Upper lobe of left lung (tissue), 6 donors: ENCODE measurements around the gene SPEM3. TPM values are rescaled to one million over a fixed set of nuclear protein-coding genes. Genes with fewer than 3 reads are reported as not detected.
A peak's percentile ranks its signal among the peaks of the same experiment; 100 is the strongest.

Experiments
- ATAC-seq, 2 donors: fragments of 200-7000 bp; cut with Tn5 transposase; one replicate each; pipeline ENCODE4 v1.9.1; 2022; ENCODE audit warnings: mild to moderate bottlenecking in 2 of 2, moderate library complexity in 2 of 2; ENCODE audit not compliant: low FRiP score in 2 of 2
- DNase-seq, 2 donors: peaks; one replicate each; pipeline ENCODE4 v3.0.0-alpha.2; 2019 to 2020
- H3K27ac ChIP-seq, 4 donors: fragments of 200-600 bp; sonication (generic); one replicate each; pipeline ENCODE4 v1.5.1; 2016 to 2019
- H3K27me3 ChIP-seq, 4 donors: fragments of 200-600 bp; sonication (generic); one replicate each; pipeline ENCODE4 v1.5.1; 2017 to 2019
- H3K36me3 ChIP-seq, 4 donors: fragments of 200-600 bp; sonication (generic); one replicate each; pipeline ENCODE4 v1.5.1; 2016 to 2019
- H3K4me1 ChIP-seq, 4 donors: fragments of 200-600 bp; sonication (generic); one replicate each; pipeline ENCODE4 v1.5.1; 2018 to 2019
- H3K4me3 ChIP-seq, 4 donors: fragments of 200-600 bp; sonication (generic); one replicate each; pipeline ENCODE4 v1.5.1; 2017 to 2019; ENCODE audit warnings: mild to moderate bottlenecking in 2 of 4, moderate library complexity in 1 of 4
- H3K9me3 ChIP-seq, 4 donors: fragments of 200-600 bp; sonication (generic); one replicate each; pipeline ENCODE4 v1.5.1; 2018 to 2019
- EP300 ChIP-seq, 4 donors: sonication (generic); formaldehyde crosslinking; IDR thresholded peaks; one replicate each; pipeline ENCODE4 v1.5.1; 2017; ENCODE audit warnings: antibody characterized with exemption in 4 of 4, control low read depth in 2 of 4
- POLR2A ChIP-seq, 4 donors: fragments of 450-650 bp; IDR thresholded peaks; one replicate each; pipeline ENCODE4 v1.5.1; 2016 to 2017; ENCODE audit warnings: antibody characterized with exemption in 4 of 4, mild to moderate bottlenecking in 2 of 4
- POLR2AphosphoS5 ChIP-seq, 2 donors: sonication (generic); formaldehyde crosslinking; IDR thresholded peaks; one replicate each; pipeline ENCODE4 v1.5.1; 2017; ENCODE audit warnings: antibody characterized with exemption in 2 of 2
- WGBS, 2 donors: methylation state at CpG; one replicate each; pipeline ENCODE4 v1.1.5; 2017 to 2018; 5-methylcytosine and 5-hydroxymethylcytosine counted together
- total RNA-seq, 6 donors: library from RNA; depleted of rRNA in 4 of 6; stranded (reverse); fragments of >200 nt in 4 of 6; gene quantifications; one replicate each; pipeline versions ENCODE4 v1.1.0 to v1.2.1, GENCODE V29; 2016 to 2021
- TF ChIP-seq, protein P1 (sequence below), 6 experiments: fragments of 450-650 bp in 4 of 6; fragments of 200-600 bp in 2 of 6; sonication (generic) in 2 of 6; IDR thresholded peaks; one replicate each; pipeline ENCODE4 v1.5.1; 2016 to 2019; ENCODE audit warnings: antibody characterized with exemption in 6 of 6
- donor health status: DM: no; HTN: no; CAD: no; lungs with moderate emphysema.
- donor health status: DM: no; HTN: yes; CAD: no; lungs with severe emphysema.

Gene SPEM3
- total RNA-seq, 6 donors from 2014 or later, result not detected

DNA sequence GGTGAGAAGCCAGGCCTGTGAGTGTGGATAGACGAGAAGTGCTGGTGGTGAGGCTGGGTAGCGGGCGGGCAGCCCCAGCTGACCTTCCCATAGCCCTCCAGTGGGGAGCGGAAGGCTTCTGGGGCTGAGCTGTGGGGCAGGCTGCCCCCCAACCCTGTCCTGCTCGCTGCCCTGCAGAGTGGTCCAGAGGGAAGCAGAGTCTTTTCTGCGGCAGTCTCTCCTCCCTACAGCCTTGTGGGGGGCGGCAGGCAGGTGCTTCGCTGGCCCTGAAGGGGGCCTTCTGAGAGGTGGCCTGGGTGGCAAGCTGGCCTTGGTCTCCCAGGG lies 17.3 kb upstream of the SPEM3 start:
- DNase-seq (no peak), ATAC-seq (no peak)
- H3K4me1 ChIP-seq, result no peaks in the 10 kb centered on the region
- WGBS, 2 donors, result 95 to 98% methylated on average over 6 to 8 of the region's 8 CpGs
- peaks cover 0 to 8% (median 3%) of the 10 kb centered on the region in 4 donors for H3K36me3 ChIP-seq
- H3K4me3 ChIP-seq, result no peak overlapping the region
- H3K9me3 ChIP-seq, result no peaks in the 10 kb centered on the region
- no peaks in the 10 kb centered on the region for H3K27me3 ChIP-seq
- TF ChIP-seq POLR2AphosphoS5 (IDR thresholded peaks at IDR 0.05) (no peak), POLR2A (IDR thresholded peaks at IDR 0.05) (no peak), EP300 (IDR thresholded peaks at IDR 0.05) (no peak)
- TF ChIP-seq, protein P1, sequence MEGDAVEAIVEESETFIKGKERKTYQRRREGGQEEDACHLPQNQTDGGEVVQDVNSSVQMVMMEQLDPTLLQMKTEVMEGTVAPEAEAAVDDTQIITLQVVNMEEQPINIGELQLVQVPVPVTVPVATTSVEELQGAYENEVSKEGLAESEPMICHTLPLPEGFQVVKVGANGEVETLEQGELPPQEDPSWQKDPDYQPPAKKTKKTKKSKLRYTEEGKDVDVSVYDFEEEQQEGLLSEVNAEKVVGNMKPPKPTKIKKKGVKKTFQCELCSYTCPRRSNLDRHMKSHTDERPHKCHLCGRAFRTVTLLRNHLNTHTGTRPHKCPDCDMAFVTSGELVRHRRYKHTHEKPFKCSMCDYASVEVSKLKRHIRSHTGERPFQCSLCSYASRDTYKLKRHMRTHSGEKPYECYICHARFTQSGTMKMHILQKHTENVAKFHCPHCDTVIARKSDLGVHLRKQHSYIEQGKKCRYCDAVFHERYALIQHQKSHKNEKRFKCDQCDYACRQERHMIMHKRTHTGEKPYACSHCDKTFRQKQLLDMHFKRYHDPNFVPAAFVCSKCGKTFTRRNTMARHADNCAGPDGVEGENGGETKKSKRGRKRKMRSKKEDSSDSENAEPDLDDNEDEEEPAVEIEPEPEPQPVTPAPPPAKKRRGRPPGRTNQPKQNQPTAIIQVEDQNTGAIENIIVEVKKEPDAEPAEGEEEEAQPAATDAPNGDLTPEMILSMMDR (IDR thresholded peaks at IDR 0.05), result no peak
- no peak overlapping the region for H3K27ac ChIP-seq

DNA sequence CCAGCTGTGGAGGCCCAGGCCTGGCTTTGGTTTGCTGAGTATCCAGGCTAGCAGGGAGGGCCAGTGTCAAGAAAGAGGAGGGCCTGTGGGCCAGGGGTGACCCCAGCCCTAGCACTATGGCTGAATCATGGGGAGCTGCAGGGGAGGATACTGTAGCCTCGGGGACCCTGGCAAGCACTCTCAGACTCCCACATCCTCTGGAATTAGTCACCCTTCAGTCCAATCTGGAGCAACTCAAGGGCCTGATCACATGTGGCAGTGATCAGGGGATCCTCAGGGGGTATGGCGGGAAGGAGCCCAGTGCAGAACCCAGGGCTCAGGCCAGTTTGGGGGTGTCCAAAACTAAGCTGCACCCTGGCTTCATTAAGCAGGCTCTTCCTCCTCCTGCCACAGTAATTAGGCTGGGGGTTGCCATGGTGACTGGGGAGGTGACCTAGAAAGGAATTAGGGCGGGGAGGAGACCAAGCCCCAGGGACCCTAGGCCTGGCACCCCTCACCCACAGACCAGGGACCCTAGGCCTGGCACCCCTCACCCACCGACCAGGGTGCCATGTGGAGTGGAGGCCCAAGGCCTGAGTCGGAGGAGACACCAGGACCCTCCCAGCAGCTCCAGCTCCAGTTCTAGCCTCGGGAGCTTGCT lies 15.2 kb upstream of the SPEM3 start:
- Histone ChIP-seq H3K27ac (no peak overlapping the region), H3K4me3 (no peak overlapping the region), H3K9me3 (no peaks in the 10 kb centered on the region), H3K36me3 (peaks cover 0 to 14% (median 6%) of the 10 kb centered on the region in 4 donors), H3K4me1 (no peaks in the 10 kb centered on the region), H3K27me3 (no peaks in the 10 kb centered on the region)
- WGBS, 2 donors, result 87 to 90% methylated on average over 6 of the region's 6 CpGs
- no peak for ATAC-seq
- TF ChIP-seq EP300 (IDR thresholded peaks at IDR 0.05) (no peak), POLR2A (IDR thresholded peaks at IDR 0.05) (no peak), POLR2AphosphoS5 (IDR thresholded peaks at IDR 0.05) (no peak)
- TF ChIP-seq, protein P1 (IDR thresholded peaks at IDR 0.05), result no peak
- DNase-seq, result no peak

DNA sequence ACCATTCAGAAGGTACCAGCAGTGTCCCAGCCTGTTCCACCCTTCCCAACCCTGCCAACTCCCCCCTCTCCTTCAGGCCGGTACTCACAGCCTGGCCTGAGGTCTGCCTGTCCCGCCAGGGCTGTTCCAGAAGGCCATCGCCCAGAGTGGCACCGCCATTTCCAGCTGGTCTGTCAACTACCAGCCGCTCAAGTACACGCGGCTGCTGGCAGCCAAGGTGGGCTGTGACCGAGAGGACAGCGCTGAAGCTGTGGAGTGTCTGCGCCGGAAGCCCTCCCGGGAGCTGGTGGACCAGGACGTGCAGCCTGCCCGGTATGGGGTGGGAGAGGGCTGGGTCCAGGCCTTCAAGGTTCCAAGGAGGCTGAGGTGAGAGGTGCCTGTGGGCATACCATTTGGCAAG lies 13.8 kb upstream of the SPEM3 start:
- H3K4me3 ChIP-seq, result no peak overlapping the region
- peaks cover 0 to 11% (median 3%) of the 10 kb centered on the region in 4 donors for H3K36me3 ChIP-seq
- H3K4me1 ChIP-seq, result no peaks in the 10 kb centered on the region
- TF ChIP-seq, protein P1 (IDR thresholded peaks at IDR 0.05), result no peak
- TF ChIP-seq POLR2A (IDR thresholded peaks at IDR 0.05), result no peak
- no peak for TF ChIP-seq EP300 (IDR thresholded peaks at IDR 0.05)
- no peak for TF ChIP-seq POLR2AphosphoS5 (IDR thresholded peaks at IDR 0.05)
- no peak for ATAC-seq
- H3K27ac ChIP-seq, result no peak overlapping the region
- no peaks in the 10 kb centered on the region for H3K9me3 ChIP-seq
- H3K27me3 ChIP-seq, result no peaks in the 10 kb centered on the region
- peak in 1 of 2 donors; percentile 69 for DNase-seq
- WGBS, 2 donors, result 86 to 87% methylated on average over 5 to 14 of the region's 14 CpGs

DNA sequence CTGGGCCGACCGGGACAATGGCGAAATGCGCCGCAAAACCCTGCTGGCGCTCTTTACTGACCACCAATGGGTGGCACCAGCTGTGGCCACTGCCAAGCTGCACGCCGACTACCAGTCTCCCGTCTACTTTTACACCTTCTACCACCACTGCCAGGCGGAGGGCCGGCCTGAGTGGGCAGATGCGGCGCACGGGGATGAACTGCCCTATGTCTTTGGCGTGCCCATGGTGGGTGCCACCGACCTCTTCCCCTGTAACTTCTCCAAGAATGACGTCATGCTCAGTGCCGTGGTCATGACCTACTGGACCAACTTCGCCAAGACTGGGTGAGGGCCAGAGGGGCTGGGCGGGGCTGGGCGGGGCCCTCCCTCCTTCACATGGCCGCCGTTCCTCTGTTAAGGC lies 12.9 kb upstream of the SPEM3 start:
- TF ChIP-seq, protein P1 (IDR thresholded peaks at IDR 0.05), result no peak
- no peak for TF ChIP-seq EP300 (IDR thresholded peaks at IDR 0.05)
- no peak for TF ChIP-seq POLR2AphosphoS5 (IDR thresholded peaks at IDR 0.05)
- TF ChIP-seq POLR2A (IDR thresholded peaks at IDR 0.05), result no peak
- H3K36me3 ChIP-seq, result peaks cover 0 to 11% (median 3%) of the 10 kb centered on the region in 4 donors
- H3K9me3 ChIP-seq, result no peaks in the 10 kb centered on the region
- ATAC-seq (no peak), DNase-seq (peak in 1 of 2 donors; percentile 81)
- H3K27ac ChIP-seq, result no peak overlapping the region
- no peak overlapping the region for H3K4me3 ChIP-seq
- no peaks in the 10 kb centered on the region for H3K4me1 ChIP-seq
- 88 to 90% methylated on average over 21 to 23 of the region's 23 CpGs for WGBS, 2 donors
- no peaks in the 10 kb centered on the region for H3K27me3 ChIP-seq

DNA sequence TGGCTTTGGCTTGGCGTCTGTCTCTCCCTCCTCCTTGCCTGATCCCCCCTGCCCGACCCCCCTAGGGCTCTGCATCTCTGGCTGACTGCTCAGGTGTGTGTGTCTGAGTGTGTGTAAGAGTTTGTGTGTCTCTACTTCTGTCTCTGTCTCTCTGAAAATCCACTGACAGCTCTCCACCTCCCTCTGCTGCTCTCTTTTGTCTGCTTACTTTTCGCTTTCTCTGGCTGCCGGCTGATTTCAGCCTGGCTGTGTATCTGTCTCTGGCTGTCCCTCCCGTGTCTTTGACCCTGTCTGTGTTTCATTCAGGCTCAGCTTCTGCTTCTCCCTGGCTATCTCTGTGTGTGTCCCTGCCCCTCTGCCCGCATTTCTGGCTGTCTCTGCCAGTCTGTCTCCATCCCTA lies 12.3 kb upstream of the SPEM3 start:
- DNase-seq, result no peak
- WGBS, 2 donors, result 79 to 84% methylated on average over 6 of the region's 6 CpGs

More for the DNA sequence above, 12.3 kb upstream of the SPEM3 start:
- no peak for ATAC-seq
- Histone ChIP-seq H3K36me3 (peaks cover 0 to 11% (median 3%) of the 10 kb centered on the region in 4 donors), H3K27me3 (no peaks in the 10 kb centered on the region), H3K9me3 (no peaks in the 10 kb centered on the region), H3K4me1 (no peaks in the 10 kb centered on the region), H3K4me3 (no peak overlapping the region), H3K27ac (no peak overlapping the region)
- TF ChIP-seq, protein P1 (IDR thresholded peaks at IDR 0.05), result no peak
- no peak for TF ChIP-seq EP300 (IDR thresholded peaks at IDR 0.05)
- TF ChIP-seq POLR2A (IDR thresholded peaks at IDR 0.05), result no peak
- TF ChIP-seq POLR2AphosphoS5 (IDR thresholded peaks at IDR 0.05), result no peak
